Progenitor cell of endocrine pancreas (in vitro differentiated cells): ENCODE measurements around the gene UPF1. TPM values are rescaled to one million over a fixed set of nuclear protein-coding genes. Genes with fewer than 3 reads are reported as not detected.
"Not testable (repeated sequence)": the region's sequence is repeated elsewhere in the genome, so short reads cannot be mapped to it uniquely, and the experiment has no call there.

Experiments
- DNase-seq: peaks from one replicate; pipeline ENCODE4 v3.0.0; 2021; ENCODE audit warnings: low spot score; ENCODE audit not compliant: unreplicated experiment
- H3K27ac Mint-ChIP-seq: 2 replicates; pipeline ENCODE4 v1.8.0; 2021; ENCODE audit warnings: mild to moderate bottlenecking, moderate library complexity, mixed read lengths
- H3K27me3 Mint-ChIP-seq: 2 replicates; pipeline ENCODE4 v1.8.0; 2021; ENCODE audit warnings: mixed read lengths
- H3K36me3 Mint-ChIP-seq: 2 replicates; pipeline ENCODE4 v1.8.0; 2022; ENCODE audit warnings: mixed read lengths; ENCODE audit not compliant: insufficient read depth
- H3K4me1 Mint-ChIP-seq: 2 replicates; pipeline ENCODE4 v1.8.0; 2021; ENCODE audit warnings: low read depth, mixed read lengths
- H3K4me3 Mint-ChIP-seq: 2 replicates; pipeline ENCODE4 v1.8.0; 2021; ENCODE audit warnings: low read depth, mild to moderate bottlenecking, moderate library complexity, mixed read lengths
- H3K9me3 Mint-ChIP-seq: 2 replicates; pipeline ENCODE4 v1.8.0; 2021; ENCODE audit warnings: low read depth, mixed read lengths
- total RNA-seq: library from RNA; stranded (reverse); gene quantifications from 2 replicates; pipeline ENCODE4 v1.2.1, GENCODE V29; 2021
- TF ChIP-seq, protein P1 (sequence below): fragments of 200-600 bp; sonication (generic); IDR thresholded peaks from one replicate; pipeline ENCODE4 v1.5.0; 2021; ENCODE audit warnings: antibody characterized with exemption, mild to moderate bottlenecking; ENCODE audit not compliant: unreplicated experiment

Gene UPF1
- total RNA-seq, 1 donor from 2014 or later: 90.9 TPM

DNA sequence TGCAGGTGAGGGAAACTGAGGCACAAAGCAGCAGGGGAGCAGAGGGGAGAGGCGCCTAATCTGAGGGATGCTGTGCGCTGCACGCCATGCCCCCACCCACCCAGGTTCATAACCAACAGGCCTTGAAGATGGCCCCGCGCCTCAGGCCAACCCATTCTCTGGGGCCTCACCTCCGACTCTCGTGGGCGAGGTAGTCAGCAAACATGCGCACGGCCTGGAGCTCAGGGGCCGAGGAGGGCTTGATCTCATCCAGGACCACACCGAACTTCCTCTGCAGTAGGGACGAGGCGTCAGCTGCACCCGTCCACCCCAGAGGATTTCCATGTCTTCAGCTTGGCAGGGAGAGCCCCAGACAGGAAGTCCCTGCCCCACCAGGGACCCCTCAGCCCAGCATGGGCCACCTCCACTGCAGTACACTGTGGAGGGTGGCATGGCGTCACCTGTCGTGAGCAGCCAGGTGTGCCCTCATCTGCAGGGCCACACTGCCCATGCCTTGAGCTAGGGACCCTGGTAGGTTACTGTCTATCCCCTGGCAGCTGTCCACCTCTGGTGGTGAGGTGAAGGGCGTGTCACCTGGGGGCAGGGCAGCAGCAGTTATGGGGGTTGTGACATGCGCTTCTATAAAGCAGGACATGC is 79.2 kb downstream of the UPF1 start:
- no peak overlapping the region for H3K4me3 Mint-ChIP-seq
- no peak overlapping the region for H3K27ac Mint-ChIP-seq
- H3K4me1 Mint-ChIP-seq: no peaks in the 10 kb centered on the region
- H3K27me3 Mint-ChIP-seq: no peaks in the 10 kb centered on the region
- no peak for DNase-seq
- no peaks in the 10 kb centered on the region for H3K9me3 Mint-ChIP-seq
- peaks cover 11% of the 10 kb centered on the region for H3K36me3 Mint-ChIP-seq
- TF ChIP-seq, protein P1, sequence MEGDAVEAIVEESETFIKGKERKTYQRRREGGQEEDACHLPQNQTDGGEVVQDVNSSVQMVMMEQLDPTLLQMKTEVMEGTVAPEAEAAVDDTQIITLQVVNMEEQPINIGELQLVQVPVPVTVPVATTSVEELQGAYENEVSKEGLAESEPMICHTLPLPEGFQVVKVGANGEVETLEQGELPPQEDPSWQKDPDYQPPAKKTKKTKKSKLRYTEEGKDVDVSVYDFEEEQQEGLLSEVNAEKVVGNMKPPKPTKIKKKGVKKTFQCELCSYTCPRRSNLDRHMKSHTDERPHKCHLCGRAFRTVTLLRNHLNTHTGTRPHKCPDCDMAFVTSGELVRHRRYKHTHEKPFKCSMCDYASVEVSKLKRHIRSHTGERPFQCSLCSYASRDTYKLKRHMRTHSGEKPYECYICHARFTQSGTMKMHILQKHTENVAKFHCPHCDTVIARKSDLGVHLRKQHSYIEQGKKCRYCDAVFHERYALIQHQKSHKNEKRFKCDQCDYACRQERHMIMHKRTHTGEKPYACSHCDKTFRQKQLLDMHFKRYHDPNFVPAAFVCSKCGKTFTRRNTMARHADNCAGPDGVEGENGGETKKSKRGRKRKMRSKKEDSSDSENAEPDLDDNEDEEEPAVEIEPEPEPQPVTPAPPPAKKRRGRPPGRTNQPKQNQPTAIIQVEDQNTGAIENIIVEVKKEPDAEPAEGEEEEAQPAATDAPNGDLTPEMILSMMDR: no peak

DNA sequence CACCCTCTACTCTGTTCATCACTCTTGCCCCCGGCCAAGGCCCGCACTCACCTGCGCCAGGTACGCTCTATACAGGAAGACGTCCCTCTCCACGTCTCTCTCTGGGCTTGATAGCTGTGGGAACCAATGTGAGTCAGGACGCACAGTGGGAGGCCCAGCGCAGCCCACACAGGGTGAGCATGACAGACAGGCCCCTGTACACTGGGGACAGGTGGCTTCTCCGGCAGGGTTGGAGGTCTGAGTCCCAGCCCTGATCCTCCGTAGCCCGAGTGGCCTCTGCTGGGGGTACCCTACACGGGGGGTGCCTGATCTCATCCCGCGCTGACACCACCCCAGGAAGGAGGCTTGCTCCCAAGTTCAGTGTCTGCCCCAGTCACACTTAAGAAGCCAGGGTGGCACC is 81.2 kb downstream of the UPF1 start:
- Mint-ChIP-seq H3K9me3 (no peaks in the 10 kb centered on the region), H3K4me3 (no peak overlapping the region), H3K36me3 (peaks cover 13% of the 10 kb centered on the region), H3K4me1 (peaks cover 3% of the 10 kb centered on the region), H3K27ac (peak overlapping the region; percentile 59), H3K27me3 (no peaks in the 10 kb centered on the region)
- TF ChIP-seq, protein P1: no peak
- no peak for DNase-seq

DNA sequence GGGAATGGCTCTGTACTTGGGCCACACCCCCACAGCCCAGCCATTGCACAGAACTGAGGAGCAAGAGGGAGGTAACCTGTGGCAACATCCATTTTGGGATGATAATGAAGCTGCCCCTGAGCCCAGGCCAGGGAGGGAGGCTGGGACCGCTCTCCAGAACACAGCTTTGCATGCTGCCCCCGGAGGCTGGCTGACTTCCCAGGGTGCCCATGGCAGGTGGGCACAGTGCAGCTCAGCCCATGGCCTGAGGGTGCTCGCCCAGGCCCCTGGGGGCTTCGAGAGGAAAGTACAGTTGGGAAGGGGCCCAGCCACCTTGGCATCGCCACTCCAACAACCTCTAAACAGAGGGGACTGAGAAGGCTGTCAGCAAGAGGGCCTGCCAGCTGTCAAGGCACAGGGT is 81.7 kb downstream of the UPF1 start:
- Mint-ChIP-seq H3K36me3 (peaks cover 13% of the 10 kb centered on the region), H3K9me3 (no peaks in the 10 kb centered on the region), H3K27me3 (no peaks in the 10 kb centered on the region), H3K4me1 (peaks cover 7% of the 10 kb centered on the region), H3K27ac (no peak overlapping the region), H3K4me3 (no peak overlapping the region)
- TF ChIP-seq, protein P1: no peak
- DNase-seq: no peak

- Mint-ChIP-seq H3K4me3 (peak overlapping the region; percentile 24), H3K9me3 (no peaks in the 10 kb centered on the region), H3K4me1 (peaks cover 19% of the 10 kb centered on the region), H3K27ac (no peak overlapping the region), H3K27me3 (no peaks in the 10 kb centered on the region), H3K36me3 (peaks cover 13% of the 10 kb centered on the region)
- TF ChIP-seq, protein P1: peak; percentile 48
- DNase-seq: no peak
Observed at GRCh38 chr19:18915639-18916038, 83.9 kb downstream of the UPF1 start.

- Mint-ChIP-seq H3K4me1 (peaks cover 19% of the 10 kb centered on the region), H3K36me3 (peaks cover 16% of the 10 kb centered on the region), H3K27ac (peak overlapping the region; percentile 88), H3K4me3 (peak overlapping the region; percentile 91)
- not testable (repeated sequence) for DNase-seq, H3K9me3 Mint-ChIP-seq, H3K27me3 Mint-ChIP-seq
Observed at GRCh38 chr19:18917593-18917992, 85.8 kb downstream of the UPF1 start.

Other genes starting within 250 kb of the UPF1 start
- gene REX1BD, start 243.2 kb upstream of the UPF1 start, total RNA-seq: 66.5 and 67.4 TPM in 2 replicates
- gene CRLF1, start 225.2 kb upstream of the UPF1 start, total RNA-seq: 4.4 and 6.0 TPM in 2 replicates
- 5.0 and 6.4 TPM in 2 replicates for gene TMEM59L, start 219.1 kb upstream of the UPF1 start, total RNA-seq
- gene KLHL26, start 194.9 kb upstream of the UPF1 start, total RNA-seq: 11.6 and 12.3 TPM in 2 replicates
- 39.5 and 39.7 TPM in 2 replicates for gene CRTC1, start 148.3 kb upstream of the UPF1 start, total RNA-seq
- gene COMP, start 40.7 kb upstream of the UPF1 start, total RNA-seq: 0.13 and 0.24 TPM in 2 replicates
- 20.1 and 20.9 TPM in 2 replicates for gene CERS1, start 64.2 kb downstream of the UPF1 start, total RNA-seq
- gene COPE, start 87.4 kb downstream of the UPF1 start, total RNA-seq: 189 and 192 TPM in 2 replicates
- gene DDX49, start 87.8 kb downstream of the UPF1 start, total RNA-seq: 44.4 and 44.7 TPM in 2 replicates
- 64.5 and 69.4 TPM in 2 replicates for gene HOMER3, start 109.3 kb downstream of the UPF1 start, total RNA-seq
- 153 and 154 TPM in 2 replicates for gene SUGP2, start 201.6 kb downstream of the UPF1 start, total RNA-seq
- gene ARMC6, start 201.6 kb downstream of the UPF1 start, total RNA-seq: 28.5 and 33.5 TPM in 2 replicates
- gene SLC25A42, start 232.0 kb downstream of the UPF1 start, total RNA-seq: 10.5 and 10.7 TPM in 2 replicates